Hepatocyte (in vitro differentiated cells): ENCODE results near the gene OR4C6. TPM values are rescaled to one million over a fixed set of nuclear protein-coding genes. Genes with fewer than 3 reads are reported as not detected.

ENCODE experiments used
- DNase-seq: peaks from one replicate; pipeline ENCODE4 v3.0.0-alpha.2; 2016; ENCODE audit warnings: low spot score
- H2AFZ ChIP-seq: fragments of 200-600 bp; sonication (generic); 2 replicates; pipeline ENCODE4 v1.6.0; 2016; ENCODE audit warnings: antibody characterized with exemption, mild to moderate bottlenecking
- H3K27ac ChIP-seq: fragments of 200-600 bp; sonication (generic); 2 replicates; pipeline ENCODE4 v1.5.1; 2016; ENCODE audit warnings: mild to moderate bottlenecking
- H3K27me3 ChIP-seq: fragments of 200-600 bp; sonication (generic); 2 replicates; pipeline ENCODE4 v1.6.1; 2016
- H3K36me3 ChIP-seq: fragments of 200-600 bp; sonication (generic); replicated peaks from 2 replicates; pipeline ENCODE4 v1.5.1; 2016; ENCODE audit warnings: low read depth; ENCODE audit not compliant: insufficient read depth
- H3K4me1 ChIP-seq: fragments of 200-600 bp; sonication (generic); 2 replicates; pipeline ENCODE4 v1.5.1; 2016; ENCODE audit warnings: mild to moderate bottlenecking, moderate library complexity; ENCODE audit not compliant: insufficient read depth
- H3K4me2 ChIP-seq: fragments of 200-600 bp; sonication (generic); 2 replicates; pipeline ENCODE4 v1.6.0; 2016
- H3K4me3 ChIP-seq: fragments of 200-600 bp; sonication (generic); 2 replicates; pipeline ENCODE4 v1.5.1; 2016; ENCODE audit warnings: mild to moderate bottlenecking
- H3K79me2 ChIP-seq: fragments of 200-600 bp; sonication (generic); 2 replicates; pipeline ENCODE4 v1.6.0; 2017; ENCODE audit warnings: mild to moderate bottlenecking
- H3K9me2 ChIP-seq: fragments of 200-600 bp; sonication (generic); replicated peaks from 2 replicates; pipeline ENCODE4 v1.6.0; 2017; ENCODE audit warnings: mild to moderate bottlenecking; ENCODE audit not compliant: insufficient read depth
- H3K9me3 ChIP-seq: fragments of 200-600 bp; sonication (generic); 2 replicates; pipeline ENCODE4 v1.5.1; 2016; ENCODE audit warnings: low read depth, mild to moderate bottlenecking
- H4K20me1 ChIP-seq: fragments of 200-600 bp; sonication (generic); 2 replicates; pipeline ENCODE4 v1.6.0; 2016; ENCODE audit warnings: mild to moderate bottlenecking; ENCODE audit not compliant: insufficient read depth, poor library complexity, severe bottlenecking
- EZH2 ChIP-seq: fragments of 200-600 bp; sonication (generic); IDR thresholded peaks from 2 replicates; pipeline ENCODE4 v1.6.1; 2016; ENCODE audit warnings: antibody characterized with exemption, mild to moderate bottlenecking, borderline replicate concordance
- EZH2phosphoT487 ChIP-seq: fragments of 200-600 bp; sonication (generic); IDR thresholded peaks from one replicate; pipeline ENCODE4 v1.6.1; 2018; ENCODE audit warnings: antibody characterized with exemption, mild to moderate bottlenecking, low read depth, moderate library complexity; ENCODE audit not compliant: unreplicated experiment, severe bottlenecking
- WGBS: methylation state at CpG from one replicate; pipeline ENCODE4 v1.1.6; 2016; ENCODE audit warnings: low lambda C conversion rate; ENCODE audit errors: missing lambda C conversion rate; 5-methylcytosine and 5-hydroxymethylcytosine counted together
- polyA plus RNA-seq: library from polyadenylated mRNA; unstranded; fragments of >200 nt; fragmentation: Nextera tagmentation; extraction: Ambion mirVana; gene quantifications from 2 replicates; pipeline ENCODE4 v1.2.1, GENCODE V29; 2016
- total RNA-seq: library from RNA; depleted of rRNA; stranded (reverse); fragments of >200 nt; gene quantifications from 2 replicates; pipeline ENCODE4 v1.2.3, GENCODE V29; 2014
- TF ChIP-seq, protein P1 (sequence below): fragments of 200-600 bp; sonication (generic); IDR thresholded peaks from 2 replicates; pipeline ENCODE4 v1.5.1; 2016; ENCODE audit warnings: antibody characterized with exemption, mild to moderate bottlenecking; ENCODE audit not compliant: poor library complexity

Gene OR4C6
- total and polyA plus RNA-seq, 2 experiments from 2014 or later, result not detected

DNA sequence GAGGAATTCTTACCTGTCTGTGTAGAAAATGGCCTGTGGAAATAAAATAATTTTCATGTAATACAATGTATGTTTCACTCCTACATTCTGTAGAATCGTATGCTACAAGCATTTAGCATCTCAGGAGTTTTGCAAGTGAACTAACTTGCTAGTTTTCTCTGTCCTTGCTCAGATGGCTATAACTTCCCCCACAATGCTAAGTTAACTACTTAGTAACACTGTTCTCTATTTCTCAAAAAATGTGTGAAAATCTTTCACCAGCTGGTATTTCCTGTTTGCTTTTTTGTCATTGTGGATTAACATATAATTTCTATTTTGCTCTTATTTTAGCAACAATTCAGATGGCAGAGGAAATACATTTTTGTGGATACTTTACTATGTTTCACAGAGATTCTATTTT lies 9.4 kb upstream of the OR4C6 start:
- no peaks in the 10 kb centered on the region for H3K9me2 ChIP-seq
- no peaks in the 10 kb centered on the region for H3K27me3 ChIP-seq
- H3K4me1 ChIP-seq, result no peaks in the 10 kb centered on the region
- H3K36me3 ChIP-seq, result no peaks in the 10 kb centered on the region
- H4K20me1 ChIP-seq, result no peaks in the 10 kb centered on the region
- H3K4me2 ChIP-seq, result no peak overlapping the region
- H3K4me3 ChIP-seq, result no peak overlapping the region
- no peaks in the 10 kb centered on the region for H3K79me2 ChIP-seq
- H2AFZ ChIP-seq, result no peak overlapping the region
- no peaks in the 10 kb centered on the region for H3K9me3 ChIP-seq
- WGBS, result 56% methylated on average over 1 of the region's 1 CpG
- no peak for DNase-seq
- no peak overlapping the region for H3K27ac ChIP-seq
- no peak for TF ChIP-seq EZH2phosphoT487

- Histone ChIP-seq H3K4me3 (no peak overlapping the region), H3K9me3 (no peaks in the 10 kb centered on the region), H2AFZ (no peak overlapping the region), H3K9me2 (no peaks in the 10 kb centered on the region), H3K27ac (no peak overlapping the region), H3K4me1 (no peaks in the 10 kb centered on the region), H3K79me2 (no peaks in the 10 kb centered on the region), H3K27me3 (no peaks in the 10 kb centered on the region), H3K36me3 (no peaks in the 10 kb centered on the region), H3K4me2 (no peak overlapping the region), H4K20me1 (no peaks in the 10 kb centered on the region)
- DNase-seq, result no peak
- TF ChIP-seq, protein P1, sequence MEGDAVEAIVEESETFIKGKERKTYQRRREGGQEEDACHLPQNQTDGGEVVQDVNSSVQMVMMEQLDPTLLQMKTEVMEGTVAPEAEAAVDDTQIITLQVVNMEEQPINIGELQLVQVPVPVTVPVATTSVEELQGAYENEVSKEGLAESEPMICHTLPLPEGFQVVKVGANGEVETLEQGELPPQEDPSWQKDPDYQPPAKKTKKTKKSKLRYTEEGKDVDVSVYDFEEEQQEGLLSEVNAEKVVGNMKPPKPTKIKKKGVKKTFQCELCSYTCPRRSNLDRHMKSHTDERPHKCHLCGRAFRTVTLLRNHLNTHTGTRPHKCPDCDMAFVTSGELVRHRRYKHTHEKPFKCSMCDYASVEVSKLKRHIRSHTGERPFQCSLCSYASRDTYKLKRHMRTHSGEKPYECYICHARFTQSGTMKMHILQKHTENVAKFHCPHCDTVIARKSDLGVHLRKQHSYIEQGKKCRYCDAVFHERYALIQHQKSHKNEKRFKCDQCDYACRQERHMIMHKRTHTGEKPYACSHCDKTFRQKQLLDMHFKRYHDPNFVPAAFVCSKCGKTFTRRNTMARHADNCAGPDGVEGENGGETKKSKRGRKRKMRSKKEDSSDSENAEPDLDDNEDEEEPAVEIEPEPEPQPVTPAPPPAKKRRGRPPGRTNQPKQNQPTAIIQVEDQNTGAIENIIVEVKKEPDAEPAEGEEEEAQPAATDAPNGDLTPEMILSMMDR, result no peak
- no peak for TF ChIP-seq EZH2phosphoT487
- TF ChIP-seq EZH2, result no peak
Observed at GRCh38 chr11:55655096-55655495, 6.9 kb upstream of the OR4C6 start.

DNA sequence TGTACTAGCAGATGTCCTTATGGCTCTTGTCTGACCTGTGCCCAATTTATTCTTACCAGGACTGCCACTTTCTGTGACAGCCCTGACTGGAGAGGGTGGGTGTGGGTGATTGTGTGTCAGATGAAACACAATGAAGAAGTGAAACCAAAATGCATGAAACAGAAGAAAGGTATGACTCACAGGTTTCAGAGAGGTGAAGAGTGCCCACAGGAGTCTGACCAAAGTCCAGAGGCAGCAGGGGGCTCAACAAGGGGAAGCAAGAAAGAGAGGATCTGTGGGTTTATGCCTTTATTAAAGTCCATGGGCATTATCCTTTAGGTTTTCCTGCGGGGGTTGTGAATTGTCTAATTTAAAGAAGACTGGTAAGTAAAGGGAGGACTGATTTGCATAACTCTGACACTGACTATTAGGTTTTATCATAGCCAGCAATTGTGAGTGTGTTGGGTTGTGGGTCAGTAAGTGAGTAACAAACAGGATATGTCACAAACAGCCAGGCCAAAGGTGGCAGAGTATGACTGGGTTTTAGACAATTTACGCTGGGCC lies 3.9 kb upstream of the OR4C6 start:
- Histone ChIP-seq H3K36me3 (no peaks in the 10 kb centered on the region), H4K20me1 (no peaks in the 10 kb centered on the region), H3K27me3 (no peaks in the 10 kb centered on the region), H3K4me1 (no peaks in the 10 kb centered on the region), H3K4me2 (no peak overlapping the region), H2AFZ (no peak overlapping the region), H3K27ac (no peak overlapping the region), H3K9me2 (no peaks in the 10 kb centered on the region), H3K4me3 (no peak overlapping the region), H3K79me2 (no peaks in the 10 kb centered on the region), H3K9me3 (no peaks in the 10 kb centered on the region)
- DNase-seq, result no peak
- WGBS, result 60% methylated on average over 2 of the region's 2 CpGs
- TF ChIP-seq EZH2, result no peak
- TF ChIP-seq EZH2phosphoT487, result no peak
- TF ChIP-seq, protein P1, result no peak

- Histone ChIP-seq H3K27me3 (no peaks in the 10 kb centered on the region), H3K9me3 (no peaks in the 10 kb centered on the region), H3K9me2 (no peaks in the 10 kb centered on the region), H3K4me1 (no peaks in the 10 kb centered on the region), H2AFZ (no peak overlapping the region), H3K79me2 (no peaks in the 10 kb centered on the region), H4K20me1 (no peaks in the 10 kb centered on the region), H3K36me3 (no peaks in the 10 kb centered on the region), H3K4me2 (no peak overlapping the region), H3K27ac (no peak overlapping the region), H3K4me3 (no peak overlapping the region)
- WGBS, result 42% methylated on average over 1 of the region's 1 CpG
- TF ChIP-seq EZH2 (no peak), EZH2phosphoT487 (no peak)
- TF ChIP-seq, protein P1, result no peak
- no peak for DNase-seq
Observed at GRCh38 chr11:55658608-55659007, 3.4 kb upstream of the OR4C6 start.
